Measurements from ENCODE around the gene MCRS1.
"Not testable (repeated sequence)": the region's sequence is repeated elsewhere in the genome, so short reads cannot be mapped to it uniquely, and the experiment has no call there.

The MCRS1 gene

DNA sequence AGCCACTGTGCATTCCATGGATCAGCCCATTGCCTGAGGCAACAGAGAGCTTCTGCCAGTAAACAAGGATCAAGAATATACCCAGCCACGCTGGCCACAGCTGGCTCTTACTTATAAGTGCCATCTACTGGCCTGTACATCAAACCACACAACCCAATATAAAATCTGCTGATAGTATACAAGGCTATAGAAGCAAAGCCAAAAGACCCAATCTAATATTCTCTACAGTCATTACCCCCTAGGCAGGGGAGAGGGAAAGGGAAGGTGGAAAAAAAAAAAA is 41.9 kb upstream of the MCRS1 start:
- no peaks in the 10 kb centered on the region for H3K9me3 ChIP-seq (ENCODE audit: control insufficient read depth, low read length)
- no peaks in the 10 kb centered on the region for H3K4me1 ChIP-seq
- H3K27ac ChIP-seq: no peak overlapping the region
- H2AFZ ChIP-seq: no peak overlapping the region
- no peak overlapping the region for H3K9ac ChIP-seq
- no peak overlapping the region for H3K4me2 ChIP-seq (ENCODE audit: low read length)
- H3K36me3 ChIP-seq (ENCODE audit: control insufficient read depth, insufficient read depth, low read length): no peaks in the 10 kb centered on the region
- H3K79me2 ChIP-seq: no peaks in the 10 kb centered on the region
- no peak overlapping the region for H3K4me3 ChIP-seq (ENCODE audit: low read depth, low read length)
- TF ChIP-seq, protein P1, sequence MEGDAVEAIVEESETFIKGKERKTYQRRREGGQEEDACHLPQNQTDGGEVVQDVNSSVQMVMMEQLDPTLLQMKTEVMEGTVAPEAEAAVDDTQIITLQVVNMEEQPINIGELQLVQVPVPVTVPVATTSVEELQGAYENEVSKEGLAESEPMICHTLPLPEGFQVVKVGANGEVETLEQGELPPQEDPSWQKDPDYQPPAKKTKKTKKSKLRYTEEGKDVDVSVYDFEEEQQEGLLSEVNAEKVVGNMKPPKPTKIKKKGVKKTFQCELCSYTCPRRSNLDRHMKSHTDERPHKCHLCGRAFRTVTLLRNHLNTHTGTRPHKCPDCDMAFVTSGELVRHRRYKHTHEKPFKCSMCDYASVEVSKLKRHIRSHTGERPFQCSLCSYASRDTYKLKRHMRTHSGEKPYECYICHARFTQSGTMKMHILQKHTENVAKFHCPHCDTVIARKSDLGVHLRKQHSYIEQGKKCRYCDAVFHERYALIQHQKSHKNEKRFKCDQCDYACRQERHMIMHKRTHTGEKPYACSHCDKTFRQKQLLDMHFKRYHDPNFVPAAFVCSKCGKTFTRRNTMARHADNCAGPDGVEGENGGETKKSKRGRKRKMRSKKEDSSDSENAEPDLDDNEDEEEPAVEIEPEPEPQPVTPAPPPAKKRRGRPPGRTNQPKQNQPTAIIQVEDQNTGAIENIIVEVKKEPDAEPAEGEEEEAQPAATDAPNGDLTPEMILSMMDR (IDR thresholded peaks at IDR 0.05): no peak
- no peaks in the 10 kb centered on the region for H3K27me3 ChIP-seq (ENCODE audit: control insufficient read depth, insufficient read depth, low read length)

DNA sequence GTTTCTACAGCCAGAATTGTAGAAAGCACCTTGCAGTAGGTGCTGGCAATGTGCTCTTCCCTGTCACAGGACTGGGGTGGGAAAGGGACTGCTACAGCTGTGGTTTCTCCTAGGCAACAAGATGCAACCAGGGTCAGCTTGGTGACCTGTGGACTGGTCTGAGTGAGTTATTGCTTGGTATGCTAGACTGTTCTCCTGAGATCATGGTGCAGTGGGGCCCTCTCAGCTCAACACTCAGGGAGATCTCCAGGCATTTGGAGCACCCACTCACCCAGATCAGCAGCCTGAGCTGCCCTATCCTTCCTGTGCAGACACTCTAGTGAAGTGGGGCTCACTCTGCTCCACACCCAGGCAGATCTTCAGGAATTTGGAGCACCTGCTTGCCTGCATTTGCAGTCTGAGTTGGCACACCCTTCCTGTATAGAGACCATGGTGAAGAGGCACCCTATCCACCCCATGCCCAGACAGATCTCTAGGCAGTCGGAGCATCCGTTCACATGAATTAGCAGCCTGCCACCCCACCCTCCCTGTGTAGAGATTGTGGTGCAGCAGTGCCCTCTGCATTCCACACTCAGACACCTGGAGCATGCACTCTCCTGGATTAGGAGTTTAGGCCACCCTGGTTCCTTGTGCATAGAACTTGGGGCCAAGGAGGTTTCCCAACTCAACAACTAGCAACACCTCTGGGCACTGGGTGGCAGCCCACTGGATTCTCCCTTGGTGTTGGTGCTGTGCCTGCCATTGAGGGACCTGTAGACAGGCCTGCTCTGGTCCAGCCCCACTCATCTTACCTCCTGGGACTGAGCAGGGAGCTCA is 41.3 kb upstream of the MCRS1 start:
- TF ChIP-seq, protein P1 (IDR thresholded peaks at IDR 0.05): no peak
- no peak overlapping the region for H3K9ac ChIP-seq
- H3K27ac ChIP-seq: no peak overlapping the region

DNA sequence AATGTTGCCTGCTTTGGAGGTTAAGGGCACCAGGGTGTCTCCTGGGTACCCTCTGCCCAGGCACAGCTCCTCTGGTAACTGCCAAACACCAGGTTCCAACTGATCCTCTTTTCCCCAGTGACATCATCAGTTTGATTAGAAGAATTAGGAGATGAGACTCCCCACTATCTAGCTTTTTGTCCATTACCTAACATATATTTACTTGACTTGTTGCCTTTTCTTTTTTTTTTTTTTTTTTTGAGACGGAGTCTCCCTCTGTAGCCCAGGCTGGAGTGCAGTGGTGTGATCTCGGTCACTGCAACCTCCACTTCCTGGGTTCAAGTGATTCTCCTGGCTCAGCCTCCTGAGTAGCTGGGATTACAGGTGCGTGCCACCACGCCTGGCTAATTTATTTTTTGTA is 37.6 kb upstream of the MCRS1 start, which contains the start of gene FAM186B:
FAM186B (minus strand) TSS at position 101 of the 400 bp plus-strand sequence. CDS start 162 bp downstream, outside the sequence.
- not testable (repeated sequence) for H3K4me2 ChIP-seq (ENCODE audit: low read length); H3K4me1 ChIP-seq; H3K36me3 ChIP-seq (ENCODE audit: control insufficient read depth, insufficient read depth, low read length); H2AFZ ChIP-seq; H3K9me3 ChIP-seq (ENCODE audit: control insufficient read depth, low read length); H3K79me2 ChIP-seq; H3K27ac ChIP-seq; H3K9ac ChIP-seq; H3K4me3 ChIP-seq (ENCODE audit: low read depth, low read length); H3K27me3 ChIP-seq (ENCODE audit: control insufficient read depth, insufficient read depth, low read length)

More for the DNA sequence above, 41.3 kb upstream of the MCRS1 start:
- Histone ChIP-seq H3K4me3 (ENCODE audit: low read depth, low read length) (no peak overlapping the region), H3K9me3 (ENCODE audit: control insufficient read depth, low read length) (no peaks in the 10 kb centered on the region), H2AFZ (no peak overlapping the region), H3K36me3 (ENCODE audit: control insufficient read depth, insufficient read depth, low read length) (no peaks in the 10 kb centered on the region), H3K79me2 (no peaks in the 10 kb centered on the region), H3K4me2 (ENCODE audit: low read length) (no peak overlapping the region), H3K27me3 (ENCODE audit: control insufficient read depth, insufficient read depth, low read length) (no peaks in the 10 kb centered on the region), H3K4me1 (no peaks in the 10 kb centered on the region)

DNA sequence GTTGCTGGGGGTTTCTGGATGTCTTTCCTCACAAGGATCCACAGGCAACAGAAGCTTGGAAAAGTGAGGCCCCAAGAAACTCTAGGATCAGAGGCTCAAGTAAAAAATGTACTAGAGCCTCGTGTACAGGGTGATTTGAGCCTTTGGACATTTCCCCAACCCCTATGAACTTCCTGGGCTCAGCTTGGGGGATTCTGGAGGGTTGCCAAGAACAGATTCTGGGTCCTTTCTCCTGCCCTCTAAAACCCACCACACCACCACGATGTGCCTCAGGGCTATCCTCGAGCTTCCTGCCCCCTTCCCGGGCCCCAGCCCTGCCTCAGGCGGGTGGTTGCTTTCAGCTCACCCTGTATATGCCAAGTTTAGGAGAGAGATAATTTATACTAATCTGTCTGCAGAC is 36.9 kb upstream of the MCRS1 start:
- Histone ChIP-seq H2AFZ (no peak overlapping the region), H3K79me2 (no peaks in the 10 kb centered on the region)
- TF ChIP-seq, protein P1 (IDR thresholded peaks at IDR 0.05): no peak

DNA sequence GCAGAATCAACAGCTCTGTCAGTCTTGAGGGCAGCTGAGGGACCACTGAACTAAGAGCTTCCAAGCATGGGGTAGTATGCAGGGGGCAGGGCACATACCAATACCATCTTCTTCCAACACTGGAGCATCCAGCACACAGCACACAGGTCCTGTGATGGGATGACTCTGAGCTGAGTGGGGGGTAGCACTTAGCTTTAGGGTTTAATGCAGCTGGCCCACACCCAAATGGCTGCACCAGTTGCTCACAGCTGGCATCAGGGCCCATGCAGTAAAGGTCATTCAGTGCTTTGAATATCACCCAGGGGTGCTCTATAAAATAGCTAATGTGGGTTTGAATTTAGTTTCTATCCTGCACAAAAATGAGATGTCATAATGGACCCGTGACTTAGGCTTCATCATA is 35.8 kb upstream of the MCRS1 start:
- Histone ChIP-seq H3K27ac (no peak overlapping the region), H3K4me2 (ENCODE audit: low read length) (no peak overlapping the region), H2AFZ (no peak overlapping the region), H3K4me1 (no peaks in the 10 kb centered on the region), H3K36me3 (ENCODE audit: control insufficient read depth, insufficient read depth, low read length) (no peaks in the 10 kb centered on the region), H3K9ac (no peak overlapping the region), H3K27me3 (ENCODE audit: control insufficient read depth, insufficient read depth, low read length) (no peaks in the 10 kb centered on the region), H3K79me2 (no peaks in the 10 kb centered on the region), H3K9me3 (ENCODE audit: control insufficient read depth, low read length) (no peaks in the 10 kb centered on the region), H3K4me3 (ENCODE audit: low read depth, low read length) (no peak overlapping the region)
- TF ChIP-seq, protein P1 (IDR thresholded peaks at IDR 0.05): no peak

More for the DNA sequence above, 36.9 kb upstream of the MCRS1 start:
- Histone ChIP-seq H3K27me3 (ENCODE audit: control insufficient read depth, insufficient read depth, low read length) (no peaks in the 10 kb centered on the region), H3K36me3 (ENCODE audit: control insufficient read depth, insufficient read depth, low read length) (no peaks in the 10 kb centered on the region), H3K4me1 (no peaks in the 10 kb centered on the region), H3K4me3 (ENCODE audit: low read depth, low read length) (no peak overlapping the region), H3K4me2 (ENCODE audit: low read length) (no peak overlapping the region), H3K9ac (no peak overlapping the region), H3K27ac (no peak overlapping the region), H3K9me3 (ENCODE audit: control insufficient read depth, low read length) (no peaks in the 10 kb centered on the region)
